Tibial artery (tissue), 4 donors: ENCODE measurements around the gene NFKBIE.
A peak's percentile ranks its signal among the peaks of the same experiment; 100 is the strongest.

Experiments used
- DNase-seq, 2 donors: peaks; one replicate each; pipeline ENCODE4 v3.0.0-alpha.2; 2019
- H3K27ac ChIP-seq, 2 donors: fragments of 200-600 bp; sonication (generic) in 1 of 2; 1 replicate in 1 of 2; 2 replicates in 1 of 2; pipeline ENCODE4 v1.5.1; 2018 to 2019; ENCODE audit warnings: mild to moderate bottlenecking in 1 of 2
- H3K27me3 ChIP-seq, 2 donors: fragments of 200-600 bp; sonication (generic) in 1 of 2; one replicate each; pipeline versions ENCODE4 v1.5.1 to v1.6.0; 2016 to 2019
- H3K36me3 ChIP-seq, 3 donors: fragments of 200-600 bp; sonication (generic) in 2 of 3; one replicate each; pipeline ENCODE4 v1.5.1; 2016 to 2019; ENCODE audit warnings: mild to moderate bottlenecking in 2 of 3
- H3K4me1 ChIP-seq, 4 donors: fragments of 200-600 bp; sonication (generic) in 2 of 4; 1 replicate in 3 of 4; 2 replicates in 1 of 4; pipeline ENCODE4 v1.5.1; 2016 to 2019
- H3K4me3 ChIP-seq, 2 donors: fragments of 200-600 bp; sonication (generic) in 1 of 2; 1 replicate in 1 of 2; 2 replicates in 1 of 2; pipeline ENCODE4 v1.5.1; 2018 to 2019; ENCODE audit warnings: mild to moderate bottlenecking in 2 of 2
- H3K9me3 ChIP-seq, 3 donors: fragments of 200-600 bp; sonication (generic) in 1 of 3; one replicate each; pipeline ENCODE4 v1.5.1; 2016 to 2019
- CTCF ChIP-seq, 2 experiments: fragments of 200-600 bp in 1 of 2; fragments of 450-650 bp in 1 of 2; IDR thresholded peaks; one replicate each; pipeline ENCODE4 v1.5.1; 2017 to 2019; ENCODE audit warnings: antibody characterized with exemption in 2 of 2, mild to moderate bottlenecking in 1 of 2, moderate library complexity in 1 of 2
- intact Hi-C: fragments of 100-400 bp; cut with DNase I; formaldehyde crosslinking; loops from one replicate; pipeline ENCODE4 v1.15.0; 2023; ENCODE audit warnings: low total_unique reads

NFKBIE gene

GRCh38 chr6:44246663-44247337, 18.6 kb downstream of the NFKBIE start, which contains the start of gene HSP90AB1:
TSS of gene HSP90AB1 (plus strand) at chr6:44247101. CDS start at chr6:44248630, 1,529 bp downstream.
- Histone ChIP-seq H3K27ac (peak within 1 kb of the TSS; percentile 97 to 98), H3K4me1 (peaks cover 0 to 37% (median 28%) of the 10 kb centered on the region in 4 donors), H3K4me3 (peak within 1 kb of the TSS; percentile 71 to 74), H3K27me3 (no peaks in the 10 kb centered on the region), H3K36me3 (peaks cover 30 to 34% (median 33%) of the 10 kb centered on the region in 3 donors), H3K9me3 (no peaks in the 10 kb centered on the region)
- no peak for TF ChIP-seq CTCF (IDR thresholded peaks at IDR 0.05)
- intact Hi-C loops, result no loop called here
- DNase-seq, result peak; percentile 98

- DNase-seq, result peak; percentile 84 to 94
- TF ChIP-seq CTCF (IDR thresholded peaks at IDR 0.05), result no peak
- Histone ChIP-seq H3K27ac (peak overlapping the region; percentile 97 to 98), H3K27me3 (no peaks in the 10 kb centered on the region), H3K4me3 (peak overlapping the region; percentile 71 to 74), H3K4me1 (peaks cover 0 to 36% (median 26%) of the 10 kb centered on the region in 4 donors), H3K9me3 (no peaks in the 10 kb centered on the region), H3K36me3 (peaks cover 23 to 27% (median 26%) of the 10 kb centered on the region in 3 donors)
- intact Hi-C loops, result no loop called here
Measured at GRCh38 chr6:44245912-44246662, 19.3 kb downstream of the NFKBIE start.

GRCh38 chr6:44245391-44245911, 19.9 kb downstream of the NFKBIE start:
- Histone ChIP-seq H3K4me1 (peaks cover 0 to 30% (median 23%) of the 10 kb centered on the region in 4 donors), H3K36me3 (peaks cover 16 to 20% (median 19%) of the 10 kb centered on the region in 3 donors), H3K9me3 (no peaks in the 10 kb centered on the region), H3K4me3 (peak overlapping the region; percentile 71 to 74), H3K27me3 (no peaks in the 10 kb centered on the region), H3K27ac (peak overlapping the region; percentile 97 to 98)
- no peak for DNase-seq
- intact Hi-C loops, result no loop called here
- no peak for TF ChIP-seq CTCF (IDR thresholded peaks at IDR 0.05)

- Histone ChIP-seq H3K4me3 (no peak overlapping the region), H3K27ac (no peak overlapping the region), H3K36me3 (no peaks in the 10 kb centered on the region), H3K27me3 (no peaks in the 10 kb centered on the region), H3K9me3 (no peaks in the 10 kb centered on the region), H3K4me1 (peaks cover 0 to 15% (median 8%) of the 10 kb centered on the region in 4 donors)
- TF ChIP-seq CTCF (IDR thresholded peaks at IDR 0.05), result no peak
- intact Hi-C loops, result no loop called here
- DNase-seq, result no peak
Measured at GRCh38 chr6:44243345-44243744, 22.0 kb downstream of the NFKBIE start.

GRCh38 chr6:44238687-44239350, 26.5 kb downstream of the NFKBIE start:
- peaks cover 0 to 42% (median 30%) of the 10 kb centered on the region in 4 donors for H3K4me1 ChIP-seq
- H3K27ac ChIP-seq, result peak overlapping the region; percentile 94 to 99
- no peaks in the 10 kb centered on the region for H3K36me3 ChIP-seq
- H3K9me3 ChIP-seq, result no peaks in the 10 kb centered on the region
- DNase-seq, result no peak
- intact Hi-C loops, result no loop called here
- no peak overlapping the region for H3K4me3 ChIP-seq
- no peaks in the 10 kb centered on the region for H3K27me3 ChIP-seq
- no peak for TF ChIP-seq CTCF (IDR thresholded peaks at IDR 0.05)
